Activated CD4-positive, alpha-beta T cell treated with anti-CD3 and anti-CD28 coated beads for 48 hours (primary cell): ENCODE measurements around the gene UBL4A.
"Not testable (repeated sequence)": the region's sequence is repeated elsewhere in the genome, so short reads cannot be mapped to it uniquely, and the experiment has no call there.

Source experiments
- DNase-seq: peaks from one replicate; pipeline ENCODE4 v3.0.0-alpha.2; 2020

UBL4A gene

DNA sequence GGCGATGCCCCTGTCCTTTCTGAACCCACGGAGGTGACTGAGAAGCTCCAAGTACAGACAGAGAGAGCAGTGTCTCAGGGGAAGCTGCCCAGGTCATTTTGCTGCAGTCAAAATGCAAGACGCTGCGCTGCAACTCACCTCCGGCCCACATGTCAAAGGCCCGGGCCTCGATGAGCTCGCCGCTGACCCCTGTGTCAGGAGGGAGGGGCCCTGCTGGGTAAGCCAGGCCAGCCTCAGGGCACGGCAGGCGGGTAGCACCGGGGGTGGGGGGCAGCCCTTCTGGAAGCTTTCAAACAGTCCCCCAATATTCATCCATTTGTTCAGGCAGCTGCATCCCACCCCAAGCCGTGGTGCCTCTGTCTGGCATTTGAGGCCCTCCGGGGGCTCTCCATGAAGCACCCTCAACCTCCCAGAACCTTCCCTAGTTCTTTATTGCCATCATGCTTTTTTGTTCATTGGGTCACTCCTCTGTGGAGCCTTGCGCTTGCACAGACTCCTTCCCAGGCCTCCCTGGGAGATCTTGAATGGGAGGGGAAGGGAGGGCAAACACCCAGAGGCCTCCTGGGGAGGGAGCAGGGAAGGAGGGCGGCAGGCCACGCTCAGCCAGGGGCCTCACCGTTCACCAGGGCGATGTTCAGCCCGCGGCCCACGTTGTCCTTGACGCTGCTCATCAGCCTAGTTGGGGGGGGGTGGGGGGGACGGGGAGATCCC, 21.4 kb upstream of the UBL4A start:
- DNase-seq, result no peak

DNA sequence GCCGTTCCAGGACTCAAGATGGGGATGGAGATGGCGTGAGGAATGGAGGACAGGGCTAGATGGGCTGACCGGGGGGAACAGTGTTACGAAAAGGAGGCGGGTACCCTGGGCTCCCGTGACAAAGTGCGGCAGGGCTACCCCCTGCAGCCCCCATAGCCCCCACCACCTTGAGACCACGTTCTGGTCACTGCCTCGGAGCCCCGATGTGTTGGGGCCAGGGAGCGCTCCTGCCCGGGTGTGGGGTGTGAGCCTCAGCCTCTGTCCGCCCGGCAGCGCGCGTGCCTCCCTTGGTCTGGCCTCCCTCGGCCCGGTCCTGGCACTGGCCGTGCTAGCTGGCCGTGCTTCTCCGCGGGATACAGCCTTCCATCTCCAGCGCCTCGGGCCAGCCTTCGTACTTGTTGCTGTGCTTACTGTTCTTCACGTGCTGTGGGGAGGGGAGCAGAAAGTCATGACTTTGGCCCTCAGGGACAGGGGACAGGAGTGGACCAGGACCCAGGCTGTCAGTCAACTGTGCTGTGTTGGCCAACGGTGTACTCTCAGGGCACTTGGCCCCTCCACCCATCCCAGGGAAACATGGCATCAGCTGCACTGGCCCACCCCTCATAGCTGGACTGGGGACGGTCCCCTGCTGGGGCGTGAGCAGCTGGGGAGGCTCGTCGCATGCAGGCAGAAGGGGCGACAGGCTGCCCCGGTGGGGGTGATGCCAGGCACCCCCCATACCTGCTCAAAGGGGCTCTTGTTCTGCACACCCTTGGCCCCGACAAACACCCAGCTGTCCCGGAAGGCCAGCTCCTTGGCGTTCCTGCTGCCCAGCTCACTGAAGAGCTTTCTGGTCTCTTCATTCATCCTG, 20.3 kb upstream of the UBL4A start:
- no peak for DNase-seq

DNA sequence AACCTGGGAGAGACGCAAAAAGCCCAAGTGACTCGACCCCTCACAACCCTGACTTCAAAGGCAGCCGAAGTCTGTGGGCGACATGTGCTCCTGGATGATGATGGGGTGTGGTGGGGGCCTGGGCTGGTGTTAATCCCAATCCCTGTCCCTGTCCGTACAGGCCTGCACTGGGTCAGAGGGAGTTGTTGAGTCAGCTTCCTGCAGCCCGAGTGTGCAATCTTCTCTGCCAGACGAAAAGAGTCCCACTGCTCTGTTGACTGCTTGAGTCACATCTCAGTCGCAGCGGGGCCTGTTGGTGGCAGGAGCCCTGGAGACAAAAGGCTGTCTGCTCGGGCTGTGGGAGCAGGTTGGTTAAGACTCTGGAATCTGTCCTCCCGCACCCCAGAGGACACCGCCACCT, 19.3 kb upstream of the UBL4A start:
- DNase-seq, result no peak

DNA sequence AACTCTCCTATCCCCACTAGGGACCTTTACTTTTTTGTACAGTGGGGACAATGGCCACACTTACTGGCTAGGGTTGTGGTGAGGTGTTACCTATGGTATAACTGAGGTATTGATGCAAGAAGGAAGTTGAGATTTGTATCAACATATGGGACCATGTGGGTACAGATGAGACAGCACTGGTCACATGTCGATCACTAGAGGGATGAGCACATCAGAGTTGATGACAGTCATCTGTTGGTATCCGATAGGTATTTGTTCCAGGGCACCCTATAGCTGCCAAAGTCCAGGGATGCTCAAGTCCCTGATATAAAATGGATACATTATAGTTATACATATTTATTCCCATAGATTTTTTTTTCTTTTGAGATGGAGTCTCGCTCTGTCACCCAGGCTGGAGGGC, 16.6 kb upstream of the UBL4A start:
- no peak for DNase-seq

DNA sequence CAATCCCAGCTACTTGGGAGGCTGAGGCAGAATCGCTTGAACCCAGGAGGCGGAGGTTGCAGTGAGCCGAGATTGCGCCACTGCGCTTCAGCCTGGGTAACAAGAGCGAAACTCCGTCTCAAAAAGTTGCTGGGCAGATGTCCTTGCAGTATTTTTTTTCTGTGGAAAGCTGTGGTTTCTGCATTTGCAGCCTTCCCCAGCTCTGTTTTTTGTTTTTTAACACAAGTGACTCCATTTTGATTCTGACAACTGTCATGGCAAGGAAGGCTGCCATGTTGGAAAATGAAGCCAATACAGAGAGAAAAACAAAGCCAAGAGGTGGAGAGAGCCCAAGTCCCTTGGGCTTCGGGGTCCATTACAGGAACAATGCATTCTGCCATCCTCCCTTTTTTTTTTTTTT, 15.7 kb upstream of the UBL4A start:
- DNase-seq, result no peak

DNA sequence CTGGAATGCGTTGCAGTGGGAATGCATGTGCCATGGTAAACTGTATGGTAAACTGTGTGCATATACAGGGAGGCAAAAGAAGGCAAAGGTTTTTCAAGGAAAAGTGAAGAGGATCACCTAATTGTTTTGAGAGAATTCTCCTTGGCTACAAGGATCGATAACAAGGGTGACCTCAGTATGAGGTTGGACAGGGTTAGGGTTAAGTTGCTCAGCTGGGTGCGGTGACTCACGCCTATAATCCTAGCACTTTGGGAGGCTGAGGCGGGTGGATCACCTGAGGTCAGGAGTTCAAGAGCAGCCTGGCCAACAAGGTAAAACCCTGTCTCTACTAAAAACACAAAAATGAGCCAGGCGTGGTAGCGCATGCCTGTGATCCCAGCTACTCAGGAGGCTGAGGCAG, 15.0 kb upstream of the UBL4A start:
- DNase-seq, result not testable (repeated sequence)

DNA sequence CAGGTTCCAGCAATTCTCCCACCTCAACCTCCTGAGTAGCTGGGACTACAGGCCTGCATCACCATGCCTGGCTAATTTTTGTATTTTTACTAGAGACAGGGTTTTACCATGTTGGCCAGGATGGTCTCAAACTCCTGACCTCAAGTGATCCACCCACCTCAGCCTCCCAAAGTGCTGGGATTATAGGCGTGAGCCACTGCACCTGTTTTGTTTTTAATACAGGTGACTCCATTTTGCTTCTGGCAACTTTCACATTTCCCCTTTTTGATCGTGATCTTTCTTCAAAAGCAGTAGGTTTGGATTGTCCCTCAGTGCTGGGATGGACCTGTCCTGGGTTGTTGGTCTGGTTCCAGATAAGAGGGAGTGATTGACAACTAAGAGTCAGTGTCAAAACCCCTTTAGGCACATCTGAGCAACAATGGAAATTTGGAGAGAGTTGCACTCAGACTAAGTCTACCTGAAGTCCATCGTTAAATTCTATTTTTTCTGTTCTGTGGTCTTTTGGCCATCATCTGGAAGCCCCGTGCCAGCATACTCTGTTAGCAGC, 10.2 kb upstream of the UBL4A start:
- not testable (repeated sequence) for DNase-seq

DNA sequence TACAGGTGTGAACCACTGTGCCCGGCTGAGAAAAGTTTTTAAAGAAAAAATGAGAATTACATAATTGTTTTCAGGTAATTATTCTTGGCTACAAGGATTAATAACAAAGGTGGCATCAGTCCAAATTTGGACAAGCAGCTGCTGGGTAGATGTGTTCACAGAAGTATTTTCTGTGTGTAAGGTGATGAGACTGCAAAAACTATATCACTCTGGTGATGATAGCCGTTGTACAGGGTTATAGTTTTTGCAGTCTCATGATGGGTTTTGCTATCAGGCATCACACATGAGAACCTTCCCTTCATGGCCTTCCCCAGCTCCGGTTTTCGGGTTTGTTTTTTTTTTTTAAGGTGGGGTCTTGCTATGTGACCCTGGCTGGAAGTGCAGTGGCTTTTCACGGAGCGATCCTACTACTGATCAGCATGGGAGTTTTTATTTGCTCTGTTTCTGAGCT, 9.1 kb upstream of the UBL4A start:
- DNase-seq, result no peak

DNA sequence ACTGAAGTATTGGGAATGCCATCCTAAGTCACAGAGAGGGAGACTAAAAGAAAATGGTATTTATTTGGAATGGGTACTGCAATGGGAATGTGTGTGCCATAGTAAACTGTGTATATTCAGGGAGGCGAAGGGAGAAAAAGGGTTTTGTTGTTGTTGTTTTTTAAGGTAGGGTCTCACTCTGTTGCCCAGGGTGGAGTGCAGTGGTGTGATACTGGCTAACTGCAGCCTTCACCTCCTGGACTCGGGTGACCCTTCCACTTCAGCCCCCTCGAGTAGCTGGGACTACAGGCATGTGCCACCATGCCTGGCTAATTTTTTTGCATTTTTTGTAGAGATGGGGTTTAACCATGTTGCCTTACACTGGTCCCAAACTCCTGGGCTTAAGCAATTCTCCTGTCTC, 8.3 kb upstream of the UBL4A start:
- DNase-seq, result no peak

DNA sequence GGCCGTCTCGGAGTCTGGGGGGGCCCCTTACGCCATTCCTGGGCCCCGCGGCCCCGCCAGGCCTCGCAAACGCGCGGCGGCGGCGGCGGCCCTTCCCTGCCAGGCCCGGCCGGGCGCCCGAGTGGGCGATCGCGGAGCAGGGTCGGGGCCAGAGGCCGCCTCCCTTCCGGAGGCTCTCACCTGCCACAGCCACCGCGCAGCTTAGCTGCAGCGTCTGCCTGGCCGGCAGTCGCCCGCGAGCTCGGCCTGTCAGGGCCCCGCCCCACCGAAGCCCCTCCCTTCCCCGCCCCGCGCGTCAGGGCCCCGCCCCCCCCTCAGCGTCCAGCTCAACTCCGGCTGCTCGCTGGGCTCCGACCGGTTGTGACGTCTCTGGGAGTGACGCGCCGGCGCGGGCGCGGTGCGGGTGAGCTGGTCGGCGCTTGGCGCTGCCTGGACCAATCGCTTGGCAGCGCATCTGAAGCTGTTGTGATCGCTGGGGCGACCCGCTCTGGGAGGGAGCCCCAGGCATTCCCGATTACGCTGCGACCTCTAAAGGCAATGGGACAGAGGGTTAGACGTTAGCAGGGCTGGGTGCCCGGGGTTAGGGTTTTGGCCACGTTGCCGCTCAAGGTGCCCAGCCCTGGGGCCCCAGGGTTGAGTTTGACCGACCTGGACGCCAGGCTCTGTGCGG, 4.1 kb upstream of the UBL4A start, which contains the start of gene SLC10A3:
Gene SLC10A3, minus strand, starts transcription at position 216 of the 670 bp plus-strand sequence. CDS start 1,689 bp downstream, outside the sequence.
- peak; percentile 91 for DNase-seq

DNA sequence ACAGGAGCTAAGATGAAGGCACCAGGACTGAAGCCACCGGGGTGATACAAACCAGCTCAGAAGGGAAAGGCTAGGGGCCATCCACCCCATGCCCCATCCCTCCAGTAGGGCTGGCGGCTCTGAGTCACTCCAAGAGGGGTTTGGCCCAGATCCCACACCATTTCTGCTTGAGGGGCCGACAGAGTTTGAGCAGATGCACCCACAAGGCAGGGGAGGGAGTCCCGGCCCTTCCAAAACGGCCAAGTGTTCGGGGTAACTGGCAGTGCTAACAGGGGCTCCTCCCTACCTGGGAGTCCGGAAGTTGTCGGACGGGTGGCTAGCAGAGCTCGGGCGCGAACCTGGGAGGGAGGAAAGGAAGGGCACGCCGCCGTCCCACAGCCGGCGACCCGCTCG, 3.6 kb upstream of the UBL4A start:
- DNase-seq, result peak; percentile 45

DNA sequence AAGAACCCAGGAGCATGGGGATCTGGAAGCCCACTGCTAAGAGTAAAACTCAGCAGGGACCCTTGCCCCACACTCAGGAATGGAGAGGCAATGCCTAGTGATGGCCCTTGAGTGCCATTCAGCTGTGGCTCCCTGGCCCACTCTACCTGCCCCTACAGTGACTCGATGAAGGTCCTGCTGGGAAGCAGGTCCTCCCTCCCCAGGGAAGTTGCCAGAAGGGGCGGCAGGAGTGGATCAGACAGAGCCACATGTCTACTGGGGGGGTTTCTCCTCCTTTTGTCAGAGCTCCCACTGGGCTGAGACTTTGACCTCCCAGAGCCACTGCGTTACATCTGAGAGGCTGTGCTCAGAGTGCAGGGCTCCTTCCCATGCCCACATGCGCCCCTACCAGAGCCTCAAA, 2.8 kb upstream of the UBL4A start:
- no peak for DNase-seq

DNA sequence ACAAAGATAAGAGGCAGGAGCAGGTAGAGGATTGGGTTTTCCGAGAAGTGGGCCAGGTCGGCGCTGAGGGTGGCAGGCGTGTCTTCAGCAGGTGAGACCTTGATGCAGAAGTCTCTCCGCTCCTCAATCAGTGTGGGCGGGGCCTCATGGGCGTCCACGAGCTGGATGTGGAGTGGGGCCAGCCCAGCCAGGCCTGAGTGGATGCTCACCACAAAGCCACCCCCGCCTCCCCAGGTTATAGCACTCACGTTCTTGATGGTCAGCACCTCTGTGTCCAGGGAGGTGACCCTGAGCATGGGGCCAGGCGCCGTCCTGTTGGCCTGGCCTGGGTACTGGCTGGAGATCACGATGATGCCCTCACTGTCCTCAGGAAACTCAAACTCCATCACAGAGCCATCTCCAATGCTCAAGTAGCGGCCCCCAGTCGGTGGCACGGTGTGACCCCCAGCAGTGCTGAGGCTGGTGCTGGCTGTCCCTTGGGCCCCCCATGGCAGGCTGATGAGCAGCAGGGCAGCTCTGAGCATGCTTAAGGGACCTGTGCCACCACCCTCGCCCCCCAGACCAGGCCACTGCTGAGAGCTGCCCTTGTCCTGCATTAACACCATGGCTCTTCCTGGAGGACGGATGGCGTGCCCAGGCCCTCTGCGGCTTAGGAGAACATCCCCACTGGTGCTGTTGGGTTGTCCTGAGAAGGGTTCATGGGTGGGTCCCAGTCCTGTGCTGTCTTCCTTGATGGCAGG, 2.1 kb upstream of the UBL4A start:
- DNase-seq, result no peak

DNA sequence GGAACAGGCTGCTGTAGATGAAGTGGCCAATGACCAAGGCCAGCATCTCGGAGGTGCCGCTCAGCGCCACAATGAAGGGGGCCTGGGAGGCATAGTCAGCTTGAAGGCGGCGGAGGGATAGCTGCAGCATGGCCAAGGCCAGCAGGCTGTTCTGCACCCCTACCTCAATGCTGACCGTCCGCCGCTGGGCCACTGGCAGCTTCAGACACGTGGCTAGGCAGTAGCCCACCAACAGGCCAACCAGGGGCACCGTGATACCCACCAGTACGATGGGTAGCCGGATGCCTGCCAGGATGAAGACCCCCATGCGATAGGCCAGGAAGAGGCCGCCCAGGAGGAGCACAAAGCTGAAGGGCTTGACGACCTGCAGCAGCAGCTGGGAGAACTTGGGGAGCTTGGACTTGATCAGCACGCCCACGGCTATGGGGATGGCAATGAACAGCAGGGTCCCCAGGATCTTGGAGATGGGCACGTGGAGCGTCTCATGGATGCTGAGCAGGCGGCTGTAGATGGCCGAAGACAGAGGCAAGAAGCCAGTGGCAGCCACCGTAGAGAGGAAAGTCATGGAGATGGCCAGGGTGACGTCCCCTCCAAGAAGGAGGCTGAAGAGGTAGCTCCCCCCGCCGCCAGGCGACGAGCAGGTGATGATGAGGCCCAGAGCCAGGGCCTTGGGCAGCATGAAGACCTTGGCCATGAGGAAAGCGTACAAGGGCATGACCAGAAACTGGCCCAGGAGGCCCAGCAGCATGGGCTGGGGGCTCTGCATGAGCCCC, 1.3 kb upstream of the UBL4A start:
- no peak for DNase-seq

DNA sequence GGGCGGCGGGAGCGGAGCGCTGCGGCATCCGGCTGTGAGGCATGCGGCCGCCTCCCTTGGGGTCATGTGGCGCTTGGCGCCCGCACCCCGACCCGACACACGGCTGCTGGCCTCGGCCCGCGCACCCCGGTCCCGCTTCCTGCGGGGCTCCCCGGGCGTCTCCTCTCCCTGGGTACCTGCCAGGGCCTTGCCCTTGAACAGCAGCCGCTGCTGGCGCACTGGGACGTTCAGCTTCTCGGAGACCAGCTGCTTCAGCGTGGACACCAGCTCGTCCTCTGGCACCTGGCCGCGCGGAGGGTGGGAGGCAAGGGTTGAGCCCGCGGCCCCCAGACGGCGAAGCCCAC, 391 bp downstream of the UBL4A start:
- DNase-seq, result peak; percentile 43

DNA sequence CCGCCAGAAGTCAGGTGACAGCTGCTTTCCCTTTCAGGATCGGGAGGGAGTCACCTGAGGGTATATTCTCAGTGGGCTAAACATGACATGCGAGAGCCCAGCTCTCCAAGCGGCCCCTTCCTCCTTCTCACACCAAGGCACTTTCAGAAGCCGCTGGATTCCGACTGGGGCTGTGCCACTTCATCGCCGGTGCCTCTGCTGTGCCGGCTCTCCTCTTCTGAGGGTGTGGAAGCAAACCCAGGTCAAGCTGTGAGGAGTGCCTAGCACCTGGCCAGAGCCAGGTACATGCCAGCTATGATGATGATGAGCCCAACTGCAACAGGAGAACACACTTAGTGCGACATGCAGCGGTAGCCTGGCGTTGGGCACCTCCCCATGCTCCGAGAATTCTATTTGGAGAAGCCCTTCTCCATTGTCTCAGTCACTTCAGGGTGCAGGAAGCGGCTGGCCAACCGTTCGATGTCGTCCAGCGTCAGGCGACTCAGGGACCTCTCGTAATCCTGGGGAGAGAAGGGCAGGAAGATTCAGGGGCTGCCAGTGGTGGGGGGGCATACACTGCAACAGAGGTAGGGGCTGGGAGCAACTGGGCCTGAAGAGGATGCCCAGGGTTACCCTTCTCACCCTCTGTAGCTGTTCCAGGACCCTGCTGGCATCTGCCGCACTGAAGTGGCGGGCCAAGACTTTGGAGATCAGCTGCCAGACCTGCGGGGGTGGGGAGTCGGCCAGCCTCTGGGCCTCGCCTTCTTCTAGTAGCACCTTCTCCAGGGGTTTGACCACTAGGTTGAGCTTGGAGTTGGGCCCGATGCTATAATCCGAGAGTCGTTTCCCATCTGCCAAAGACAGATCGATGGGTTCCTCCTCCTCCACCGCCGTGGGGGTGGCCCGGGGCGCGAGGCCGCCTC, 1.0 kb downstream of the UBL4A start:
- no peak for DNase-seq

DNA sequence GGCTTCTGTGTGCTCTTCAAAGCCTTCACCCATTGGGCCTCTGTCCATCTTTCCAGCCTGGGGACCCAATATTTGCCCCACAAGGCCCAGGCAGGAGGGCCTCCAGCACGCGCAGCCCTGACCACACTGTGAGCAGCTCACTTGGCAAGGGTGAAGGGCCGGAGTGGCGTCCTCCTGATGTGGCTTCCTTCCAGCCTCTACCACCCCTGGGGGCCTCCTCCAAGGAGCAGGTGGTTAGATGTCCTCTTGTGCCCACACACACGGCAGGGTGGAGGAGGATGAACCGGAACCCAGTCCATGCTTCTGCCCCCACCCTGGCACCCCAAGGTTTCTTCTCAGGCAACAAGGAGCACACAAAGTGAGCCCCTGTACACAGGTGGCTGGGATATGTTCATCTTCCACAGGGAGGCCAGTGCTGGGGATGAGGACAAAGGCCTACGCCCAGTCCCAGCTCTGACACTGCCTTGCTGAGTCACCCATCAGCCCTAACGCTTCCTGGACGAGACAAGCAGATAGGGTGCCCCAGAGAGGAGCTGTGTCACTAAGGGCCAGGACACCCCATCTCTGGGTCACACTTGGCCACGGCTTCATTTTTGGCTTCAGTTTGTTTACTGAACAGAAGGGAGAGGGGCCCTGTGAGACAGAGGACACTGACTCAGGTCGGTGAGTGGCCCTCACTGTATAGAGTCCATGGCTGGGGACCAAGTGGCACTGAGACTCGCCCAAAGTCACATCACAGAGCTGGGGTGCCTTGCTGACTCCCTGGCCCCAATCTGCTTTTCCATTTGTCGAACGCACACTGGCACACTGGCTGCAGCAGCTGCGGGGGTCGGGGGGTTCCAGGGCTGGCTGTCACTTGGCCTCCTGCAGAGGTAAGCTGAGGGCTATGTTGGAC, 1.9 kb downstream of the UBL4A start:
- no peak for DNase-seq

DNA sequence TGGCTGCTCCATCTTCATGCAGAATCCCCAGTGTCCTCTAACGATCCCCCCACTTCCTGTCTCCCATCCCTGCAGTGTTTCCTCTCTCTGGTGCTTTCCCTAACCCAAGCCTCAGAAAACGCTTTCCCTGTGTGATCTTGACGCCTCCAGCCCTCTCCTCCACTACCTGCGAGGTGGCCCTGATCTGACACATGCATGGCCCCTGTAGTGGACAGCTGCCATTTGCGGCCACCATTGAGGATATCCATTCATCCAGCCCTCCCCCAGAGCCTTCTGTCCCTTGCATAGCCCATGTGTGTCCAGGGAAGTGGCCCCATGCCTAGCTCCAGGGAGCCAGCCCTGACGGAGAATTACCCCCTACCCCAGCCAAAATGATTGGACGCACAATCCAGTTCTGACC, 3.1 kb downstream of the UBL4A start:
- DNase-seq, result no peak

DNA sequence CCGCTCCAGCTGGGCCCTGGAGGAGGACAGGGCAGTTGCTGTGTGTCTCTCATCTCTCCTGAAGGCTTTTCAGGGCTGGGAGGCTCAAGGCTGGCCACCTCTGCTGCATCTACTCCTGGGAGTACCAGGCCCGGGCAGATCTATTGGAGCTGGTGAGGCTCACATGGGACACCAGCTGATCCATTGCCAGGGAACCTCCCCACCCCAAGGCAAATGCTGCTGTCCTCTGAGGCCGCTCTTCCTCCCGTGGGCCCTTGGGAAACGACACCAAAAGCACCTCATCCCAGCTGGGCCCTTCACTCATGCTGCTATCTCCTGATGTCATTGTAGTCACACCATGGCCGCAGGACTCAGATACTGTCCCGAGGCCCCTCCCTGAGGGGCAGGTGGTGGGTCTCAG, 3.6 kb downstream of the UBL4A start:
- no peak for DNase-seq
